Measurements from ENCODE around the gene ALDOC. TPM values are rescaled to one million over a fixed set of nuclear protein-coding genes. Genes with fewer than 3 reads are reported as not detected.

ALDOC gene
- total and polyA plus RNA-seq, 2 of the 13 experiments (the other 11 are each of a cell fraction or from before 2014, with no cell fraction given): 15.4 to 60.9 TPM

DNA sequence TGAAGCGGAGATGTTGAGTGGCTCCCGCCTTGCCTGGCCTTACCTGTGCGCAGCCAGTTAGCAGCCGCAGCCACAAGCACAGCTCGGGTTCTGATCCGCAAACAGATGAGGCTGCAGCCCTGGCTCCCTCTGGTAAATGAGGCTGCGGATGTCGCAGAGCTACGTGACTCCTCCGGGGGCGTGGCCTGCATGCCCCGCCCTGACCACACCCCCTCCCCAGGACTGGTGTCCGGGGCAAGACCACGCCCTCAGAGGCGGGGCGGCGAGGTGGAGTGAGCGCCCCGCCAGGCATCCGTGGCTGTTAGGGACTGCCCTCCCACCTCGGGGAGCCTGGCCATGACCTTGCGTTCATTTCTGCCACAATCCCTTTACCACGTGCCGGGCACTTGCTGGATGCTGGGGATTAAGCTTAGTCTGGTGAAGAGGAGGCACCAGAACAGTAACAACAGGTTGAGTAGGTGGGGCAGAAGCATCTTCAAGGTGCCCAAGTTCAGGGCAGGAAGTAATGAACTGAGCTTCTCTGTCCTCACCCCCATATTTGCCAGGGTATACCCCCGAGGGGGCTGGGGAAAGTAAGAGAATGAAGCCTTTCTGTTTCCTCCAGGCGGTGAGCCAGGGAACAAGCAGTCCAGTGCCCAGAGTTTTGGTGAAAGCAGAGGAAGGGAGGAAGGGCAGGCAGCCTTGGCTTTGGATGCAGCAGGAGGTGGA, at the start of gene ALDOC (continued):
- TF ChIP-seq ZBTB14 (CRISPR knock-in tag; IDR thresholded peaks at IDR 0.05) (no peak), MED8 (CRISPR knock-in tag; IDR thresholded peaks at IDR 0.05; ENCODE audit: insufficient replicate concordance) (no peak), ZNF781 (CRISPR knock-in tag; IDR thresholded peaks at IDR 0.05; ENCODE audit: borderline replicate concordance, not compliant biosample characterization) (peak; percentile 48), ATF2 (CRISPR knock-in tag; IDR thresholded peaks at IDR 0.05) (no peak), GABPB1 (CRISPR knock-in tag; IDR thresholded peaks at IDR 0.05) (peak; percentile 60; the same call in 1 of the 2 replicates), HDAC1 (CRISPR knock-in tag; IDR thresholded peaks at IDR 0.05) (no peak), PHF5A (CRISPR knock-in tag; IDR thresholded peaks at IDR 0.05; ENCODE audit: low read depth, unreplicated experiment) (no peak), YEATS4 (CRISPR knock-in tag; IDR thresholded peaks at IDR 0.05; ENCODE audit: borderline replicate concordance) (peak; percentile 76; the same call in 1 of the 2 replicates), CENPX (CRISPR knock-in tag; IDR thresholded peaks at IDR 0.05) (no peak), ZFYVE20 (CRISPR knock-in tag; IDR thresholded peaks at IDR 0.05; ENCODE audit: borderline replicate concordance, low read depth) (no peak), KMT2A (CRISPR knock-in tag; IDR thresholded peaks at IDR 0.05) (no peak), ZNF547 (CRISPR knock-in tag; IDR thresholded peaks at IDR 0.05) (no peak), TAF1 (CRISPR knock-in tag; IDR thresholded peaks at IDR 0.05) (peak; percentile 65), ZNF629 (CRISPR knock-in tag; conservative IDR thresholded peaks at IDR 0.05) (peak; percentile 23; the same call in 1 of the 2 replicates), GLI4 (CRISPR knock-in tag; IDR thresholded peaks at IDR 0.05; ENCODE audit: borderline replicate concordance) (no peak), ATAD3A (CRISPR knock-in tag; IDR thresholded peaks at IDR 0.05) (no peak), ZSCAN9 (CRISPR knock-in tag; IDR thresholded peaks at IDR 0.05; ENCODE audit: borderline replicate concordance) (0 out of 2 replicates have a peak, but pooled peaks have one; percentile 76), HOXA3 (CRISPR knock-in tag; IDR thresholded peaks at IDR 0.05) (peak; percentile 80), RFXAP (CRISPR knock-in tag; IDR thresholded peaks at IDR 0.05; ENCODE audit: borderline replicate concordance) (peak; percentile 45; the same call in 1 of the 2 replicates), NCOA2 (CRISPR knock-in tag; IDR thresholded peaks at IDR 0.05) (peak; percentile 75), DBP (CRISPR knock-in tag; IDR thresholded peaks at IDR 0.05; ENCODE audit: not compliant biosample characterization) (no peak), ZZZ3 (CRISPR knock-in tag; IDR thresholded peaks at IDR 0.05; ENCODE audit: borderline replicate concordance) (no peak), TBX3 (IDR thresholded peaks at IDR 0.05; ENCODE audit: borderline replicate concordance) (no peak), ZSCAN22 (CRISPR knock-in tag; IDR thresholded peaks at IDR 0.05) (no peak), ZNF709 (CRISPR knock-in tag; IDR thresholded peaks at IDR 0.05) (peak; percentile 58; the same call in 1 of the 2 replicates), NR2F6 (IDR thresholded peaks at IDR 0.05) (peak; percentile 70), NR2F6 (CRISPR knock-in tag; IDR thresholded peaks at IDR 0.05) (peak; percentile 87)
- TF ChIP-seq, protein P1, sequence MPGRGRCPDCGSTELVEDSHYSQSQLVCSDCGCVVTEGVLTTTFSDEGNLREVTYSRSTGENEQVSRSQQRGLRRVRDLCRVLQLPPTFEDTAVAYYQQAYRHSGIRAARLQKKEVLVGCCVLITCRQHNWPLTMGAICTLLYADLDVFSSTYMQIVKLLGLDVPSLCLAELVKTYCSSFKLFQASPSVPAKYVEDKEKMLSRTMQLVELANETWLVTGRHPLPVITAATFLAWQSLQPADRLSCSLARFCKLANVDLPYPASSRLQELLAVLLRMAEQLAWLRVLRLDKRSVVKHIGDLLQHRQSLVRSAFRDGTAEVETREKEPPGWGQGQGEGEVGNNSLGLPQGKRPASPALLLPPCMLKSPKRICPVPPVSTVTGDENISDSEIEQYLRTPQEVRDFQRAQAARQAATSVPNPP (CRISPR knock-in tag; IDR thresholded peaks at IDR 0.05): no peak
